HG03457 (cell line): ENCODE results near the gene FSIP1.
A peak's percentile ranks its signal among the peaks of the same experiment; 100 is the strongest.
"Not testable (repeated sequence)": the region's sequence is repeated elsewhere in the genome, so short reads cannot be mapped to it uniquely, and the experiment has no call there.

Experiments
- ATAC-seq: cut with Tn5 transposase; IDR thresholded peaks from one replicate; pipeline ENCODE4 v1.9.1; 2021; ENCODE audit warnings: moderate number of reproducible peaks; ENCODE audit not compliant: unreplicated experiment

FSIP1 gene

DNA sequence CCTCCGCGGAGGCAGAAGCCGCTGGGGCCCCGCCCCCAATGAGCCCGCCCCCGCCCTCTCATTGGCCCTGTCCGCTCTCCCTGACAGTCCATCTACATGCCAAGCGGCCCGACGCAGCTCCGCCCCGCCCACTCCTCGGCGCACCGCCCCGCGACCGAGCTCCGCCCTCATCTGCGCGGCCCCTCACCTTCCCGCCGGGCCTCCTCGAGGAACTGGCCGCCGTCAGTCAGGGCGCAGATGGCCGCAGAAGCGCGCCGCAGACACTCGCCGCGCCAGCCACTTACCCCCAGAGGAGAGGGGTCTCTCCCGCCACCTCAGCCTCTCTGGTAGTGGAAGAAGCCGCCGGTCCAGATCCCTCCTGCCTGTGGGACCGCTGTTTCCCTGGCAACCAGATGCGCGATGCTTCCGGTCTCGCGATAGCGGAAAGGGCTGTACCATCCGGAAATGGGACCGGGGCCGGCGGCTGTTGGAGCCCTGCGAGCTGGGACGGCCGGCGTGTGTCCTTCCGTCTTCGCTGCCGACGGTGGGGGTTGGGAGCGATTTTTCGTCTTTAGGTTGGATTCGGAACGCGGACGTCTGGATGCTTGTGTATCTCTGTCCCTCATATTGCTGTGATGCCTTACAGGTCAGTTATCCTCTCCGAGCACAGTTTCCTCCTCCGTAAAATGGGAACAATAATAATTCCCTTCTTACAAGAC, at the start of gene FSIP1:
TSS of gene FSIP1 (minus strand) at position 401 of the 698 bp plus-strand sequence. CDS start 6,317 bp downstream, outside the sequence.
- peak; percentile 91 for ATAC-seq

DNA sequence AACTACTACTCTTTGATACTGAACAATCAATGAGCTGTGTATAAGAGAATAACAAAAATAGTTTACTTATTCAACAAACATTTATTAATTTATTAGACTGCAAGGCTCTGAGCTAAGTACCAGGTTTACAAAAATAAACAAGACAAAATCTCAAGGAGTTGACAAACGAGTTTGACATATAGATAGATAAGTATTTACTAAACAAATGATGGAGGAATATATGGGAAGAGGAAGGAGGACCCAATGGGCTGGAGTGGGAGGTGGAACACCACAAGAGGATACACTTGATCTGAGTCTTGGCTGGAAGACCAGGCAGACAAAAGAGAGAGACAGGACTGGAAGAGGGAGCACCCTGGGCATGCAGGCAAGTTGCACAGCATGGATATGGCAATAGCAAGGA, 47.5 kb upstream of the FSIP1 start:
- ATAC-seq = no peak

DNA sequence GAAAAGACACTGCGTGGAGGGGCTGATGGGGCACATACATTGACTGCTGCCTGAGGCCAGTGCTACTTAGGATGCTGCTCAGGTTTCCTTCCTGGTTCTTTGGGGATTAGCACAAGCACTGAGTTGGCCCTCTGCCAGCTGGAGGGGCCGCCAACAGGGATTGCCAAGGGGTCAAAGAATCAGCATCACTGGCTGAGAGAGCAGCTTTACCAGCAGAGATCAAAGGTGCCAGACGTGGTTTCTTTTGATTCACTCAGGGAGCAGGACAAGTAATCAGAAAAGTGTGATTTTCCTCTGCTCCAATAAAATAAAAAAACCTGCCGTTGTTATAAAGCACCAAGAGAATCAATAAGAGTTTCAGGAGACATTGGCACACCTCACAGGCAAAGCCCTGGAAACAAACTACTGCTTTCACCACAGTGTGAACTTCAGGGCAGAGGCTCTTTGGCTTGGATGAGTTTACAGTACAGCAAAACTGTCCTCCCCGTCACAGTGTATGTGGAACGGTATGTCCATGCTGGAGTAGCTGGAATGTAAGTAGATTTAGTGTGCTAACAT, 45.8 kb upstream of the FSIP1 start:
- ATAC-seq = no peak

DNA sequence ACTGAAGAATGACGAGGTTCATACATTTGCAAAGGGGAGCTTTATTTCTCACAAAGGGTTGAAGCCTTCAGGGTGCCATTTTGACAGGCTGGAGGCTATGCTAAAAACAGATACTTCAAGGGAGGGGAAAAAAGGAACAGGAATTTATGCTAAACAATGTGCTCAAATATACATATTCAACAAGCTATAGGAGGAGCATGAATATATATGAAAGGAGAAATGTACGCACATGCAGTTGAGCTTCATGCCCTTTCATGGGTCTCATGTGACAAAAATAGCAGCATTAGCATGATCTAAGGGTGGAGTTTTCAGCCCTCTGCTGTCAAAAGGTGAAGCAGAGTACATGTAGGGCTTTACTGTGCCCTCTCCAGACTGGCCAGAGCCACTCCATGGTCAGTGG, 44.3 kb upstream of the FSIP1 start:
- ATAC-seq = no peak

DNA sequence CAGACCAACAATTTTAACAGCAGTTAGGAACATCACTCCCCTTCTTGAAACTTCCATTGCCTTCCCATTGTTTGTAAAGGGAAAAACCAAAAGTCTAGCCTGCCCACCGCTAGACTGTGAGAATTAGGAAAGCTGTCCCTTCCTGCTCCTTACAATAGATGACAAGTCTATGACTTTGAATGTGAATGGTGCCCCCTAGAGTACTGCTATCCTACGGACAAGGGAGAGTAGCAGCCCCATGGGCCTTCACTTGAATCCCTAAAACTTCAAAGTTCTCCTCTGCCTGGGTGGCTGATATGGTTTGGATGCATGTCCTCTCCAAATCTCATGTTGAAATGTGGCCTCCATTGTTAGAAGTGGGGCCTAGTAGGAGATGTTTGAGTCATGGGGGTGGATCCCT, 41.0 kb upstream of the FSIP1 start:
- ATAC-seq = no peak

DNA sequence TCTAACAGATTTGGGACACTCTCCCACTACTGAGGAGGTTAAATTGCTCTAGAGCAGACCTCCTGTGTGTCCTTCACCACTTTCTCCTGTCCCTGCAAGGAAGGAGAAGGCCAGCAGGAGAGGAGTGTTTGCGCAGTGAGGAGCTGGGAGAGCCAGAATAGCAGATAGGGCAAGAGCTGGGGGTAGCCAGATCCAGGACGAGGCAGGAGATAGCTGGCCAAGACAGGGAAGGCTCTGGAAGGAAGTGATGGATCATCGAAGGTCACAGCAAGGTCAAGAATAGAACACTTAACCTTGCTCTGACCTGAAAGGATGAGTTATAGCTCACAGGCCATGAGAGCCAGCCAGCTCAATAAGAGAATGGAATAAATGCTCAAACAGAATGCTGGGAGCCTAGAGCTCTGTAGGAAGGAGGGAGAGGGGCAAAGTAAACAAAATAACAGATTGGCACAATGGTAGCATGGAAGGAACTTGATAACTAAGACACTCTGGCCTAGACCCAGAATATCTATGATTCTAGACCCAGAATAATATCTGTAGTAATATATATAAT, 37.5 kb upstream of the FSIP1 start:
- no peak for ATAC-seq

DNA sequence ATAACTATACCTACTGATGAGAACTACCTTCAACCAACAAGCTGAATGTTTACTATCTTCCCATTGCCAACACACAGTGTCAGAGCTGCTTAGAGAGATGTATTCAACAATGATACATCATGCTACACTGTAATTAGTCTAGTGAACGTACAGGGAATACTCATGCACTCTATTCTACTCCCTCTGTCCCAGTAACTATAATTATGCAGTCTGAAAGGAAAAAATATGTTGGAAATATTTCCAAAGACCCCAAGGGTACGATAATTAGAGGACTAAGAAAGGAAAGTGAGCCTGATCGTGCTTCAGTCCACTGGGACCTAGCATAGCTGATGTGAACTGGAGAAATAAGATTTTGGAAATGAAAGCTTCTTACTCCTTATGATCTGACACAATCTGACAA, 36.9 kb upstream of the FSIP1 start:
- ATAC-seq = no peak

DNA sequence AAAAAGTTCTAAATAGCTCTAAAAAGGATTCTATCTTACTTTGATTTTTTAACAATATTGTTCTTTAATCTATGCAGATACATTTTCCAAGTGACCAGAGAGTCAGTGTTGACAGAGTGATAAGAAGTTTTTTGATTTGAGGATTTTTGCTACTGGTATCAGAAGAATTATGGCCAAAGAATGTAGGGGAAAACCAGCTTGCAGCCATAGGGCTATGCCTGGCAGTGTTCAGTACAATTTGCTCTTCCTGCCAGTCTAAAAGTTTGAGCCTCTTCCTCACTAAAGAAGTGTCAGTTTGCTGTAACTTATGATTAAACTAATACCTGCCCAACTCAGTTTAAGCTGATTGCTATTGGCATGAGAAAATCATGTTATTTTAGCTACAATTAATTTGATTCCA, 35.3 kb upstream of the FSIP1 start:
- no peak for ATAC-seq

DNA sequence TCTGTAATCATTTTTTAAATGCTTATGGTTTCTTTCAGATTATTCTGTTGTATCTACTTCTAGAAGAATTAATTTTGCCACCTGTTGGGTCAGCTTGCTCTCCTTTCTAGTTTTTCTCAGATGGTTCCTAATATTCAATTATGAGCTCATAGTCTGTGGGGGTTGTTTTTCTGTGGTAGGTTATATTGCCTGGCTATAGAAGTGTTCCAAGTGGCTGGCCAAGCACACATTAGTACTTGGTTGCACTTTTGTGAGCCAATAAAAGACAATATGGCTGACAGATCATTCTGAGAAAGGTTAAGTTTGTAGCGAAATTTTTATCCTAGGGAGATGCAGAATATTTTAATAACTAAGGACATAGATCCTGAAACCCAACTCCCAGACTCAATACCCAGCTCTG, 31.8 kb upstream of the FSIP1 start:
- no peak for ATAC-seq

DNA sequence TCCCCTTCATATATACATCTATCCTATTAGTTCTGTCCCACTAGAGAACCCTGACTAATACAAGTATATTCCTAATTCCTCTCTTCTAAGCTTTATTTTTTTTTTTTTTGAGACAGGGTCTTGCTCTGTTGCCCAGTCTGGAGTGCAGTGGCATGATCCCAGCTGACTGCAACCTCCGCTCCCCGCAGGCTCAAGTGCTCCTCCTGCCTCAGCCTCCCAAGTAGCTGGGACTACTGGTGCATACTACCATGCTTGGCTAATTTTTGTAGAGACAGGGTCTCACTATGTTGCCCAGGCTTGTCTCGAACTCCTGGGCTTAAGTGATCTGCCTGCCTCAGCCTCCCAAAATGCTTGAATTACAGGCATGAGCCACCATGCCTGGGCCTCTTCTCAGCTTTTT, 30.0 kb upstream of the FSIP1 start:
- not testable (repeated sequence) for ATAC-seq

DNA sequence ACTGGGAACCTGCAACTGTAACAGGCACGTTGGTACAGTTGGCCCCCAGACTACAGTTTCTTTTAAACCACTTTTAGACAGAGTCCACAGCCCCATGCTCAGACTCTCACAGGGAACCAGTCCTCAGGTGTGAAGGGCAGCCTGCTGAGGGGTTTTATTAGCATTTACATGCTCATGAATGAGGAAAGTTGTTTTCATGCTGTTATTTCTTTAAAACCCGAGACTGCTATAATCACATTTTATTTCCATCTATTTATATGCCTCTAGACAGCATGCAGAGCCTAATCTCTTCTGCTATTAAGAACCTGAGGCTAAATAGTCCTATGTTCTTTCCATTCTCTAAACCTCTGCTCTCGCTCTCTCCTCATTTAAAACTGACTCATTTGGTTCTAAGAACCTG, 26.3 kb upstream of the FSIP1 start:
- no peak for ATAC-seq

DNA sequence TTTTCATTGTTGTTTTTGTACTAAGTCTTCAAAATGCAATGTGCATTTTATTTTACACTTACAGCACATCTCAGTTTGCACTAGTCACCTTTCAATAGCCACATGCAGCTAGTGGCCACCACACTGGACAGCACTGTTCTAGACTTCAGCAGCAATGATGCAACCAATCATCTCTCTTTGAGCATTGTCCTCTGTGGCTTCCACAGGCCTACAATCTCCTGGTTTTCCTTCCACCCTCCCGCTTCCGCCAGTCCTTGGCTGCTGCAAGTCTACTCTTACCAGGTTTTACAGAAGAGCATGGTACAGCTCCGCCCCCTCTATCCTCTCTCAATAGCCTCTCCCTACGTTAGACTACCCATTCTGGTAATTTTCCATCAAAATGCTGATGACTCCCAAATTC, 25.1 kb upstream of the FSIP1 start:
- ATAC-seq = no peak

DNA sequence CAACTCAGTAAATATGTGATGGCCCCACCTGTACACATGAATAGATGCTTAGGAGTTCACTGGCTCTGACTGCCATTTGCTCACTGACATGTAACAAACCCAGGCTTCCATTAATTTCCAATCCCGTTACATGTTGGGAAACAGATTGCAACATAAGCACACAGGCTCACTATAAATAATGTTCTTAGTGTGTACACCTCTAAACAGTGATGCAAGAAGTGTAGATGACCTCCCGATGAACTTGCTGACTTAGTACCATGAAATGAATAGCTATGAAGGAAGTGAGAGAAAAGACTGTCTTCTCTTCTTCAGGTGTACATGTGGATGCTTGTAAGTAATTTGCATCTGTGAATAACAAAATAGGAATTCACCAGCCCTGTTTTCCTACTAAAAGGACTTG, 21.4 kb upstream of the FSIP1 start:
- ATAC-seq = no peak

DNA sequence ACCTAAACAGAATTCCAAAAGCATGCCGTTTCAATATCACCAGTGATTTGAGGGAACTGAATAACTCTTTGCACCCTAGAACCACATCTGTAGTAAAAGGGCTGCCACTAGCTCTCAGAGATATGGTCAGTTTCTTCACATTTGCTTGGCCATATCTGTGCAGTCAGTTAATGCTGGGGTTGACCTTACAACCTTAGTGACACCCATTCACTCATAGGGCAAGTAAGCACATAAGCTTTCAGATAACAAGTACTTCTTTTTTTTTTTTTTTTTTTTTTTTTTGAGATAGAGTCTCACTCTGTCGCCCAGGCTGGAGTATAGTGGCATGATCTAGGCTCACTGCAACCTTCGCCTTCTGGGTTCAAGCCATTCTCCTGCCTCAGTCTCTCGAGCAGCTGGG, 20.4 kb upstream of the FSIP1 start:
- no peak for ATAC-seq

DNA sequence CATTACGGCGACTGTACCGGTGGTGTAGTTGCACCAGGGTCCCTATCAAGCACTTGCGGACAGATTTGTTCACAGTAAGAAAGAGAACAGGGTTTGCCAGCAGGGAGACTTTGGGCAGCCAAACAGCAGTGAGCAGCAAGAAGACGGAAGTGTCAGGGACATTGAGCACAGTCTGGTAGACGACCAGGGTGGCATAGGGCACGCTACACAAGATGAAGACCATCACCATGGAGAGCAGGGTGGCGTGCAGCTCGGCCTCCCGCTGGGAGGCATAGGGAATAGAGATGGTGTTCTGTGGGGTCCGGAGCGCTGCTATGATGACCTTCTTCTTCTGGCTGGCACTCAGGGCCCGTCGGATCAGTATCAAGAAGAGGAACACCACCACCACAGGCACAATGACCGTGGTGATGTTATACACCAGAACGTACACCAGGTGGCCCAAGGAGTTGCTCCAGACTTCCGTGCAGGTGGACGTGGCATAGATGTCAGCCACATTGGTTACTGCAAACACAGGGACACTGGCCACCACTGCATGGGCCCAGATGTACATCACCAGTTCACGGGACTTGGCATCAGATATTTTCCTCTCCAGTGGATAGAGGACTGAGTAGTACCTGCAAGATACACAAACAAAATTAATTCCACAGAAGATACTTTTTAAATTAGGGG, 19.1 kb upstream of the FSIP1 start:
- ATAC-seq = no peak

DNA sequence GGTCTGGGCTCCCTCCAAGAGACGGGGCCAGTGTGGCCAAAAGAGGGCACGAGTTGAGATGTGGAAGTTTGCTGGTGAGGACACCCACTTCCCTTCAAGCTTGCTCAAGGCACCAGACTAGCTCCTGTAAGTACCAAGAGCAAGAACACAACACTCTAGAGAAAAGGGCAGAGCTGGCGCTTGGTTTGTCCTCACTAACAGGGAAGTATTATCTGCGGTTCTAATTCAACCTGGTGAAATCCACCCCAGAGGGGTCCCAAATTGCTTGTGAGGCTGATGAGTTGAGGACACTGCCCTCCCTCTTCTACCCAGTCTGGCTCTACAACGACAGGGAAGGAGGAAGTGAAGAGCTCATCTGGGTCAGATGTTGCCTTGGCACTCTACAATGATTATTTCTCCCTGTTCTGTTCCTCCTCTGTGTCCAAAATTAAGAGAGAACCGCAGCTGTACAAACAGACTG, 16.9 kb upstream of the FSIP1 start:
- ATAC-seq = no peak

DNA sequence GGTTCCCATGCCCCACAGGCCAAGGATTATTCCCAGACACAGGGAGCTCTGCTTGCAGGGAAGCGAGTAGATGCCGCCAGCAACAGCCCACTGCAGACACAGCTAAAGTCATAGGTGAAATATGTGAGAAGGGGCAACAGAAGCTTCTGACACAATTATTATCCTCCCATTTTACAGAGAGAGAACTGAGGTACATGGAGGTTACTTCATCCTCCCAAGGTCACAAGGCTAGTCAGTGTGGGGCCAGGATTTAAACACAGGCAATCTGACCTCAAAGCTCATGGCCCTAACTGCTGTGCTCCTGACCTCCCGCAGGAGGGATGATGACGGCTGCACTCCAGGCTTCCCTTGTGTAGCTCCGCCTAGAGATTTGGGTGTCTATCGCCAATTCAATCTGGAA, 15.7 kb upstream of the FSIP1 start:
- no peak for ATAC-seq

DNA sequence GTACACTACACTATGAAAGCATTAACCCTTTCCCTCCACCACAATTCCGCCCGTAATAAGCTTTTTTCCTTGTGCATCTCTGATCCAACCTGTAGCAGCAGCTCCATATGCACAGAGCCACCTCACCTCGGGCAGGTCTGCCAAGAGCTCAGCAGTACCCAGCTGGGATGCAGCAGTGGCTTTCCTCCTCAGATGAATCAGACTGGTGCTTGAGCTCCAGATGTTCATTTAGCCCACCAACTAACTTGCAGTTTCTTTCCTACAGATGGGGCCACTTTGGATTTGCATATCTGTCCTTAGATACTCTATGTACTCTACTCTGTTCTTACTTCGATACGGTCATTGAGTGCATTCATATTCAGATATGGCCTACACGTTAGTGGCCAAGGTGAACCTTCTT, 14.8 kb upstream of the FSIP1 start:
- ATAC-seq = no peak

DNA sequence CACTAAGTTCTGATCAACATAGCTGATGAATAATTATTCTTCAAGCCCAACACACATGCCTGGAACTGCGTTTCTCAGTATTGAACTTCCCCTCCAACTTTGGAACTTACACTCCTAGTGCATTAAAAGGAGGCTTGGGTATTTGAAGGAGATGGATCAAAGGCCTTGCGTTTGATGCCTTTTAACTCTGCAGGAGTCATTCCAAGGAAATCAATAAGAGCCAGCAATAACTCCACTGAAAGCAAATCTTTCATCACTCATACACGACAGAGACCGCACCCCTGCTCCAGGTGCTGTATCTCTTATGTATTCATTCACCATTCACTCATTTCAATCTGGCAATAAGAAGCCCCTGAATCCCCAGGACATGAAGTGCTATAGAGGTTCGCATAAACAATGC, 14.0 kb upstream of the FSIP1 start:
- ATAC-seq = no peak

DNA sequence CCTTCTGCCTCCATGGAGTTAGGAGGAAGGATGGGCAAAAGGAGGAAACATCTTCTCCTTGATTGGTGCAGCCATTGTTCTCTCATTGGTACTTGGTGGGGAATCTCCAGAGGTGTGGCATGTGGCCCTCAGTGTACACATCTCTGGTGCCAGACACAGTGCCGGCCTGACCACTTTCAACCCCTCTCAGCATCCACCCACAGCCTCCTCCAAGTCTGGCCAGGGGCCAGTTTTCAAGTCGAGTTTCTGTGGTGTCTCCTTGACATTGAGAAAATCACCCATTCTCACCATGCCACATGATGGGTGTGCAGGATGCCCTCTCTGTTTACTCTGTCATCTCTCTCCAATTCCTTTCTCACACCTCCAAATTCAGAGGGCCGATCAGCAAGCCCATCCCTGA, 12.8 kb upstream of the FSIP1 start:
- no peak for ATAC-seq

DNA sequence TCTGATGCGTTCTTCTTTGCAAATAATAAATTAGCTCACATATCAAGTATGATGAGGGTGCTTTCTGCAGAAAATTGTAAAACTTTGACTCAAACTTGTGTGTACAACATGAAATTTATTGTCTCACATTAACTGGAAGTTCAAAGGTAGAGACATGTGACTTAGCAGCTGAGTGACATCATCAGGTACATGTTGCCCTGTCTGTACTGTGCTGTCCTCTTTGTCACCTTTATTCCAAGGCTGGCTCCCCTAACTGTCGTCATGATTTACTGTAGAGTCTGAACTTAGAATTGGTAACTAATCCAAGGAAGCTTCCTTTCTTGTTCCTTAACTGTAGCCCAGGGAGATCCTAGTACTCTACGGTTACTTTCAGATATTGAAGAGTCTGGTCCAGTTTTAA, 12.3 kb upstream of the FSIP1 start:
- no peak for ATAC-seq

DNA sequence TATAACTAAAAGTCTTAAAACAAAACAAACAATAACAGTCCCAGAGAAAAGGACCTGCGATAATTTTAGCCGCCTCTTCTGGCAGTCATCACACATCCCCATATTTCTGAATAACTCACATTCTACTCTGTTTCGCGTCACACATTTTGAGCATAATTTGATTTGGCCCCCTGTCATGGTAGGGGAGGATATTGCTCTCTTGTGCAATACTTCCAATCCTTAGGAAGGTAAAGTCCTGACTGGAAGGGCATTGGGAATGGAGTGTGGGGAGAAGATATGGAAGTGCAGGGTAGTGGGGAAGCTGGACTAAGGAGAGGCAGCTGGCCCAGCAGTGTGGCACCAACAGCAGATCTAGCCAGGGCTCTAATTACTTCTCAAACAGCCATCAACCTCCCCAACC, 11.3 kb upstream of the FSIP1 start:
- no peak for ATAC-seq
